Measurements from ENCODE around the gene ZNF678. TPM values are rescaled to one million over a fixed set of nuclear protein-coding genes. Genes with fewer than 3 reads are reported as not detected.

ZNF678 gene
- total and polyA plus RNA-seq, 4 donors, result 9.5 to 55.2 (median 22.6) TPM

GRCh38 chr1:227613526-227613925 is 50.2 kb downstream of the ZNF678 start:
- DNase-seq (ENCODE audit: low read depth in 4 of 6, low spot score in 6 of 6), result no peak
- no peaks in the 10 kb centered on the region for H3K4me1 ChIP-seq (ENCODE audit: control insufficient read depth, insufficient read depth, low read length)
- no peak overlapping the region for H3K27ac ChIP-seq (ENCODE audit: low read depth, low read length)
- H3K36me3 ChIP-seq (ENCODE audit: control insufficient read depth, insufficient read depth, low read length), result no peaks in the 10 kb centered on the region
- H3K9me3 ChIP-seq (ENCODE audit: control insufficient read depth, insufficient read depth, low read length), result peaks cover 13% of the 10 kb centered on the region
- no peak overlapping the region for H3K4me3 ChIP-seq (ENCODE audit: low read depth, low read length)
- H3K27me3 ChIP-seq (ENCODE audit: control insufficient read depth, insufficient read depth, low read length), result no peaks in the 10 kb centered on the region
- 90% methylated on average over 1 of the region's 1 CpG for WGBS (ENCODE audit: insufficient coverage)

GRCh38 chr1:227621211-227621610 is 57.9 kb downstream of the ZNF678 start:
- Histone ChIP-seq H3K36me3 (ENCODE audit: control insufficient read depth, insufficient read depth, low read length) (peaks cover 3% of the 10 kb centered on the region), H3K9me3 (ENCODE audit: control insufficient read depth, insufficient read depth, low read length) (peaks cover 18% of the 10 kb centered on the region), H3K27me3 (ENCODE audit: control insufficient read depth, insufficient read depth, low read length) (no peaks in the 10 kb centered on the region), H3K4me3 (ENCODE audit: low read depth, low read length) (no peak overlapping the region), H3K27ac (ENCODE audit: low read depth, low read length) (no peak overlapping the region), H3K4me1 (ENCODE audit: control insufficient read depth, insufficient read depth, low read length) (no peaks in the 10 kb centered on the region)
- DNase-seq (ENCODE audit: low read depth in 4 of 6, low spot score in 6 of 6), result no peak
- 100% methylated on average over 1 of the region's 1 CpG for WGBS (ENCODE audit: insufficient coverage)

- no peak for DNase-seq (ENCODE audit: low read depth in 4 of 6, low spot score in 6 of 6)
- WGBS (ENCODE audit: insufficient coverage), result 100% methylated on average over 1 of the region's 1 CpG
- Histone ChIP-seq H3K4me1 (ENCODE audit: control insufficient read depth, insufficient read depth, low read length) (no peaks in the 10 kb centered on the region), H3K4me3 (ENCODE audit: low read depth, low read length) (no peak overlapping the region), H3K36me3 (ENCODE audit: control insufficient read depth, insufficient read depth, low read length) (peaks cover 3% of the 10 kb centered on the region), H3K9me3 (ENCODE audit: control insufficient read depth, insufficient read depth, low read length) (peaks cover 11% of the 10 kb centered on the region), H3K27me3 (ENCODE audit: control insufficient read depth, insufficient read depth, low read length) (no peaks in the 10 kb centered on the region), H3K27ac (ENCODE audit: low read depth, low read length) (no peak overlapping the region)
Observed at GRCh38 chr1:227622739-227623475, 59.6 kb downstream of the ZNF678 start.

- Histone ChIP-seq H3K27ac (ENCODE audit: low read depth, low read length) (no peak overlapping the region), H3K9me3 (ENCODE audit: control insufficient read depth, insufficient read depth, low read length) (peaks cover 35% of the 10 kb centered on the region), H3K4me3 (ENCODE audit: low read depth, low read length) (no peak overlapping the region), H3K36me3 (ENCODE audit: control insufficient read depth, insufficient read depth, low read length) (no peaks in the 10 kb centered on the region), H3K27me3 (ENCODE audit: control insufficient read depth, insufficient read depth, low read length) (no peaks in the 10 kb centered on the region), H3K4me1 (ENCODE audit: control insufficient read depth, insufficient read depth, low read length) (no peaks in the 10 kb centered on the region)
- 92% methylated on average over 12 of the region's 13 CpGs for WGBS (ENCODE audit: insufficient coverage)
- DNase-seq (ENCODE audit: low read depth in 4 of 6, low spot score in 6 of 6), result no peak
Observed at GRCh38 chr1:227632325-227632724, 69.0 kb downstream of the ZNF678 start.

GRCh38 chr1:227635596-227635995 is 72.2 kb downstream of the ZNF678 start:
- H3K4me1 ChIP-seq (ENCODE audit: control insufficient read depth, insufficient read depth, low read length), result no peaks in the 10 kb centered on the region
- no peak overlapping the region for H3K4me3 ChIP-seq (ENCODE audit: low read depth, low read length)
- H3K36me3 ChIP-seq (ENCODE audit: control insufficient read depth, insufficient read depth, low read length), result peaks cover 2% of the 10 kb centered on the region
- DNase-seq (ENCODE audit: low read depth in 4 of 6, low spot score in 6 of 6), result no peak
- H3K27me3 ChIP-seq (ENCODE audit: control insufficient read depth, insufficient read depth, low read length), result no peaks in the 10 kb centered on the region
- H3K9me3 ChIP-seq (ENCODE audit: control insufficient read depth, insufficient read depth, low read length), result peaks cover 39% of the 10 kb centered on the region
- H3K27ac ChIP-seq (ENCODE audit: low read depth, low read length), result no peak overlapping the region
- WGBS (ENCODE audit: insufficient coverage), result 95% methylated on average over 4 of the region's 9 CpGs

- no peak for DNase-seq (ENCODE audit: low read depth in 4 of 6, low spot score in 6 of 6)
- no CpG with 5 or more reads among the region's 2 CpGs for WGBS (ENCODE audit: insufficient coverage)
- no peaks in the 10 kb centered on the region for H3K27me3 ChIP-seq (ENCODE audit: control insufficient read depth, insufficient read depth, low read length)
- no peak overlapping the region for H3K4me3 ChIP-seq (ENCODE audit: low read depth, low read length)
- H3K9me3 ChIP-seq (ENCODE audit: control insufficient read depth, insufficient read depth, low read length), result peaks cover 74% of the 10 kb centered on the region
- H3K4me1 ChIP-seq (ENCODE audit: control insufficient read depth, insufficient read depth, low read length), result no peaks in the 10 kb centered on the region
- no peak overlapping the region for H3K27ac ChIP-seq (ENCODE audit: low read depth, low read length)
- peaks cover 5% of the 10 kb centered on the region for H3K36me3 ChIP-seq (ENCODE audit: control insufficient read depth, insufficient read depth, low read length)
Observed at GRCh38 chr1:227654431-227654830, 91.1 kb downstream of the ZNF678 start.

GRCh38 chr1:227654858-227655752 is 91.7 kb downstream of the ZNF678 start:
- H3K4me3 ChIP-seq (ENCODE audit: low read depth, low read length), result no peak overlapping the region
- H3K27ac ChIP-seq (ENCODE audit: low read depth, low read length), result no peak overlapping the region
- H3K36me3 ChIP-seq (ENCODE audit: control insufficient read depth, insufficient read depth, low read length), result peaks cover 5% of the 10 kb centered on the region
- no peak for DNase-seq (ENCODE audit: low read depth in 4 of 6, low spot score in 6 of 6)
- H3K9me3 ChIP-seq (ENCODE audit: control insufficient read depth, insufficient read depth, low read length), result peaks cover 69% of the 10 kb centered on the region
- no peaks in the 10 kb centered on the region for H3K4me1 ChIP-seq (ENCODE audit: control insufficient read depth, insufficient read depth, low read length)
- H3K27me3 ChIP-seq (ENCODE audit: control insufficient read depth, insufficient read depth, low read length), result no peaks in the 10 kb centered on the region
- no CpG with 5 or more reads among the region's 6 CpGs for WGBS (ENCODE audit: insufficient coverage)

- Histone ChIP-seq H3K36me3 (ENCODE audit: control insufficient read depth, insufficient read depth, low read length) (no peaks in the 10 kb centered on the region), H3K27me3 (ENCODE audit: control insufficient read depth, insufficient read depth, low read length) (no peaks in the 10 kb centered on the region), H3K4me1 (ENCODE audit: control insufficient read depth, insufficient read depth, low read length) (no peaks in the 10 kb centered on the region), H3K4me3 (ENCODE audit: low read depth, low read length) (no peak overlapping the region), H3K9me3 (ENCODE audit: control insufficient read depth, insufficient read depth, low read length) (peaks cover 53% of the 10 kb centered on the region), H3K27ac (ENCODE audit: low read depth, low read length) (no peak overlapping the region)
- DNase-seq (ENCODE audit: low read depth in 4 of 6, low spot score in 6 of 6), result no peak
Observed at GRCh38 chr1:227661495-227661894, 98.1 kb downstream of the ZNF678 start.

GRCh38 chr1:227662933-227663332 is 99.6 kb downstream of the ZNF678 start:
- H3K4me3 ChIP-seq (ENCODE audit: low read depth, low read length), result no peak overlapping the region
- DNase-seq (ENCODE audit: low read depth in 4 of 6, low spot score in 6 of 6), result no peak
- 100% methylated on average over 1 of the region's 2 CpGs for WGBS (ENCODE audit: insufficient coverage)

More at GRCh38 chr1:227662933-227663332, 99.6 kb downstream of the ZNF678 start:
- Histone ChIP-seq H3K27me3 (ENCODE audit: control insufficient read depth, insufficient read depth, low read length) (no peaks in the 10 kb centered on the region), H3K4me1 (ENCODE audit: control insufficient read depth, insufficient read depth, low read length) (no peaks in the 10 kb centered on the region), H3K9me3 (ENCODE audit: control insufficient read depth, insufficient read depth, low read length) (peaks cover 49% of the 10 kb centered on the region), H3K36me3 (ENCODE audit: control insufficient read depth, insufficient read depth, low read length) (no peaks in the 10 kb centered on the region), H3K27ac (ENCODE audit: low read depth, low read length) (no peak overlapping the region)
